GM13977 (cell line): ENCODE measurements around the gene ZFTA.

Experiments used
- DNase-seq: peaks from one replicate; pipeline ENCODE4 v3.0.0; 2012; ENCODE audit warnings: low spot score
- in situ Hi-C: fragments of 300-500 bp; cut with MboI; formaldehyde crosslinking; loops from one replicate; pipeline ENCODE4 v1.12.0; 2022; ENCODE audit warnings: low sequenced_read_pairs, low pct_unique_long_range_greater_than_20kb, mixed read lengths, inconsistent platforms; ENCODE audit not compliant: unreplicated experiment
- TF ChIP-seq, protein P1 (sequence below): IDR thresholded peaks from 2 replicates; pipeline ENCODE4 v1.5.1; 2012; ENCODE audit warnings: mild to moderate bottlenecking, control low read depth; ENCODE audit not compliant: insufficient read depth; ENCODE audit errors: extremely low read depth, missing control alignments

ZFTA gene

DNA sequence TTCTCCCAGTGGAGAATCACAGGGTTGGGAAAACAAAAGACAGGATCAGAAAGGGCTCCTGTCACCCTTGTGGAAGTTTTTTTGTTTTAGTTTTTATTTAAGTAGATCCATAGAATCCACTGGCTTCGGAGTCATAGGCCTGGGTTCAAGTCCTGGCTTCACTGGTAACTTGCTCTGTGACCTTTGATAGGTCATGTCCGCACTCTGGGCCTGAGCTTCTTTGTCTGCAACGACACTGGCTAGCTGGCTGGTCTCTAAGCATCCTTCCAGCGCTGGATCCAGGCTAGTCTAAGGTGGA, 1.4 kb downstream of the ZFTA start:
- TF ChIP-seq, protein P1, sequence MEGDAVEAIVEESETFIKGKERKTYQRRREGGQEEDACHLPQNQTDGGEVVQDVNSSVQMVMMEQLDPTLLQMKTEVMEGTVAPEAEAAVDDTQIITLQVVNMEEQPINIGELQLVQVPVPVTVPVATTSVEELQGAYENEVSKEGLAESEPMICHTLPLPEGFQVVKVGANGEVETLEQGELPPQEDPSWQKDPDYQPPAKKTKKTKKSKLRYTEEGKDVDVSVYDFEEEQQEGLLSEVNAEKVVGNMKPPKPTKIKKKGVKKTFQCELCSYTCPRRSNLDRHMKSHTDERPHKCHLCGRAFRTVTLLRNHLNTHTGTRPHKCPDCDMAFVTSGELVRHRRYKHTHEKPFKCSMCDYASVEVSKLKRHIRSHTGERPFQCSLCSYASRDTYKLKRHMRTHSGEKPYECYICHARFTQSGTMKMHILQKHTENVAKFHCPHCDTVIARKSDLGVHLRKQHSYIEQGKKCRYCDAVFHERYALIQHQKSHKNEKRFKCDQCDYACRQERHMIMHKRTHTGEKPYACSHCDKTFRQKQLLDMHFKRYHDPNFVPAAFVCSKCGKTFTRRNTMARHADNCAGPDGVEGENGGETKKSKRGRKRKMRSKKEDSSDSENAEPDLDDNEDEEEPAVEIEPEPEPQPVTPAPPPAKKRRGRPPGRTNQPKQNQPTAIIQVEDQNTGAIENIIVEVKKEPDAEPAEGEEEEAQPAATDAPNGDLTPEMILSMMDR = no peak
- DNase-seq = no peak
- in situ Hi-C loops = no loop called here

DNA sequence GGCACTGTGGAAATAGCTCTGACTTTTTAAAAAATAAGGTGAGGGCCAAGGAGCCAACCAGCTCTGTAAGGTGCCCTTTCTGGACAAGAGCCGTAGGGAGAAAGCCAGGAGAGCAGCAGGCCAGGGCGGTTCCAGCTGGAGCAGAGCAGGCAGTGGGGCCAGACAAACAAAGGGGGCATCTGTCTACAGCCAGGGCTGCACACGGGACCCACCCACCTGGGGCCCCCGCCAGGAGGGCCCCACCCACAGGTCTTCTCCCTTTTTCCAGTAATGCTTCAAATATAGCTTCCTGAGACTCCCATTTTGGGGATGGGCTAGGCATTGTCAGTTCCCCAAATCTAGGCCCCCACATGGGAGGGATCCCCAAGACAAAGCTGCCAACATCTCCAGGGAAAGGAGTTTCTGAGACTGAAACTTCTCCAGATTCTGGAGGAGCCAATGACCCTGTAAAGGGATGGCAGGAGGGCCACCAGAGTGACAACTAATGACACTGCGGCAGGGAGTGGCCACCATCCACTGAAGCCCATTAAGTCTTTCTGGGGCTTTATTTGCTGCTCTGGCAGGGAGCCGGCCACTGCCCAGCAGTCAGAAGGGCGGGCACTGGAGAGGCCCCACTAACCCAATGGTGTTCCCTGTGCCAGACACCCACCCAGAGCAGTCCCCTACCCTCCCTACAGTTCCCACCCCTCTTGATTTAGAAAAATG, 1.9 kb downstream of the ZFTA start:
- in situ Hi-C loops = no loop called here
- TF ChIP-seq, protein P1 = no peak
- DNase-seq = no peak

DNA sequence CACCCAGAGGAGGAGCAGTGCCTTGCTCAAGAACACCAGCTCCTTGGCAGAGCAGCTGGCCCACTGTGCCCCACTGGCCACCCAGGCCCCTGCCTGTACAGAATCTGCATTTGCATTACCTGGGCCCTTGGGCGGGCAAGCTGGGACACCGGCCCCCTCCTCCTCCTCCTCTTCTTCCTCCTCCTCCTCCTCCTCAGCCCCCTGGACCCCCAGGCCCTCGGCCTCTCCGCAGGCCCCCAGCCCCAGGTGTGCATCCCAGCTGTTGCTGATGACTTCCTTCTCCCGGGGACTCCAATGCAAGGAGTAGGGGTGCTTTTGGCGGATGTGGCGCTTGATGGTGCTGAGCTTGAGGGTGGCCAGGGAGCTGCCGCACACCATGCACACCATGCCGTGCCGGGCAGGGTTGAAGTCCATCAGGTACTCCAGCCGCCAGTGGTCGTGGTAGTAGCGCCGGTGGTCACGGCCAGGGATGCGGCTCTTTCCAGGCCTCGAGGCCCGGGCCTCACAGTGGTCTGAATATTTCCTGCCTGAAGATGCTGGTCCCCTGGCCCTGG, 2.8 kb downstream of the ZFTA start:
- TF ChIP-seq, protein P1 = no peak
- DNase-seq = peak; percentile 25
- in situ Hi-C loops = no loop called here

DNA sequence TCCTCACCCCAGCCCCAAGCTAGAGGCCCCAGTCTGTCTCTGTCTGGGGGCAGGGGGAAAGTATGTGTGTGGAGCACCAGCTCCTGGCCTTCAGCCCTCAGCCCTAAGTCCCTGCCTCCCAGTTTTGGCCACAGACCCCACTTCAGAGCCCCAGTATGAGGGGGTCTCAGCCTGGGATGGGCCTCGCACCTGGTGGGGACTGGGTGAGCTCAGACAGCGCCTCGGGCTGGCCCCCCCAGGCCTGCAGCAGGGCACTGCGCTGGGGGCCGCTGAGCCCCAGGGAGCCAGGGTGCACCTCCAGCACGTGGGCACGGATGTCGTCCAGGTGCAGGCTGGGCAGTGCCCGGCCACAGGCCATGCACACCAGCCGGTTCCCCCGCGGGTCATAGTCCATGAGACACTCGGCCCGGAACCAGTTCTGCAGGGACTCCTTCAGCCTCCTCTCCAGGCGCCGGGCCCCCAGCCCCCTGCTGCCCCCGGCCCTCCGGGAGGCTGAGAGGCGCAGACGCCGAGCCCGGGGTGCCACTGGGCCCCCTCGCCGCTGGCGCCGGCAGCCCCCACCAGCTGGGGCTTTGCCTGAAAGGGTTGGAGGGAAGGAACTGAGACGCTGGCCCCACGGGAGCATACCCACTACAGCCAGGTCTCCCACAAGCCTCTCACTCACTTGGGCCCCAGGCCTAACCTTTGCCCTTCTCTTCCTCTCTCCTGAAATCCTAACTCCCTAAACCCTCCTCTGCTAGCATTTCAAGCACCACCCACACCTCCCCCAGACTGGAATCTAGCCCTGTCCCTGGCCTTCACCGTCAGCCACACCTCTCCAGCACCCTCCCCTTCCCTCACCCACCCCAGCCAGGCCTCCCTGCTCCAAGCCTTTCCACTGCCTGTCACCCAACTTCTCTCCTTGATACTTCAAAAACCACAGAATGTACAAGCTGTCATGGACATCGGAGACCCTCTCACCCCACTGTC, 3.6 kb downstream of the ZFTA start:
- TF ChIP-seq, protein P1 = no peak
- peak; percentile 45 for DNase-seq
- in situ Hi-C loops = no loop called here

DNA sequence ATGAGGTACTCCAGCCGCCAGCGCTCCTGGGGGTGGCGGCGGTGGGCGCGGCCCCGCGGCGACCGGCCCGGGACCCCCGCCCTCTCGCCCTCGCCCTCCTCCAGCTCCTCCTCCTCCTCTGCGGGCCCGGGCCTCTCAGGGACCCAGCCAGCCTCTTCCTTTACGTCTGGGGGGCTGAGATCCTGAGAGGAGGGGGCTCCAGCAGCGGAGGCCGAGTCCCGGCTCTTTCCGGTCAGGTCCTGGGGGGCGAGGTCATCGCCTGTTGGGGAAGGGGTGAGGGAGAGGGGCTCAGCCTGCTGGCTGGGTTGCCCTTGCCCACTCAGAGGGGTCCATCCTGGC, 4.3 kb downstream of the ZFTA start:
- in situ Hi-C loops = no loop called here
- DNase-seq = no peak

More for the DNA sequence above, 4.3 kb downstream of the ZFTA start:
- TF ChIP-seq, protein P1 = no peak
